ENCODE data around the gene MEIKIN.

DNA sequence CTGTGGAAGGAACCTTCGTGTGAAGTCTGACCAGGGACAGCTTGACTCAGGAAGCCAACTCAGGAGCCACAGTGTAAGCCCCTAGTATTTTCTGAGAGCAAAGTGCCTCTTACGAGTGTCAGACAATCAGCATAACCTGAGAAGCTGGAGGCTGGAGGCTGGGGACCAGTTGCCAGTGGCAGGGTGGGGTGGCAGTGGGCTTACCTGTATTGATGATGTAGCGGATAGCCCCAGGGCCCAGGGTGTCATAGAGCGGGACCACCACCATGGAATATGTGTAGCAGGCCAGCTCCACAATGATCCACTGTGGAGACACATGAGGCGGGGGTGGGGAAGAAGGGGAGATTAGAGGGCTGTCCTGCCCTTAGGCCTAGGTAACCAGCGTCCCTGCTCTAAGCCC lies 43.1 kb upstream of the MEIKIN start:
- TF ChIP-seq, protein P1, sequence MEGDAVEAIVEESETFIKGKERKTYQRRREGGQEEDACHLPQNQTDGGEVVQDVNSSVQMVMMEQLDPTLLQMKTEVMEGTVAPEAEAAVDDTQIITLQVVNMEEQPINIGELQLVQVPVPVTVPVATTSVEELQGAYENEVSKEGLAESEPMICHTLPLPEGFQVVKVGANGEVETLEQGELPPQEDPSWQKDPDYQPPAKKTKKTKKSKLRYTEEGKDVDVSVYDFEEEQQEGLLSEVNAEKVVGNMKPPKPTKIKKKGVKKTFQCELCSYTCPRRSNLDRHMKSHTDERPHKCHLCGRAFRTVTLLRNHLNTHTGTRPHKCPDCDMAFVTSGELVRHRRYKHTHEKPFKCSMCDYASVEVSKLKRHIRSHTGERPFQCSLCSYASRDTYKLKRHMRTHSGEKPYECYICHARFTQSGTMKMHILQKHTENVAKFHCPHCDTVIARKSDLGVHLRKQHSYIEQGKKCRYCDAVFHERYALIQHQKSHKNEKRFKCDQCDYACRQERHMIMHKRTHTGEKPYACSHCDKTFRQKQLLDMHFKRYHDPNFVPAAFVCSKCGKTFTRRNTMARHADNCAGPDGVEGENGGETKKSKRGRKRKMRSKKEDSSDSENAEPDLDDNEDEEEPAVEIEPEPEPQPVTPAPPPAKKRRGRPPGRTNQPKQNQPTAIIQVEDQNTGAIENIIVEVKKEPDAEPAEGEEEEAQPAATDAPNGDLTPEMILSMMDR (IDR thresholded peaks at IDR 0.05; ENCODE audit: extremely low read depth in 1 of 2, insufficient read depth in 1 of 2, low read depth in 1 of 2, low read length in 2 of 2), result no peak
- TF ChIP-seq EZH2 (IDR thresholded peaks at IDR 0.05; ENCODE audit: borderline replicate concordance, low read depth, low read length, severe bottlenecking) (no peak), POLR2A (IDR thresholded peaks at IDR 0.05; ENCODE audit: low read depth, low read length) (no peak), POLR2AphosphoS5 (IDR thresholded peaks at IDR 0.05; ENCODE audit: insufficient read depth, low read depth, low read length) (no peak), FOS (IDR thresholded peaks at IDR 0.05; ENCODE audit: borderline replicate concordance, insufficient read depth, low read length) (no peak), JUN (IDR thresholded peaks at IDR 0.05; ENCODE audit: borderline replicate concordance, insufficient read depth, insufficient read length, low read depth) (no peak)
- TF ChIP-seq, protein P2, sequence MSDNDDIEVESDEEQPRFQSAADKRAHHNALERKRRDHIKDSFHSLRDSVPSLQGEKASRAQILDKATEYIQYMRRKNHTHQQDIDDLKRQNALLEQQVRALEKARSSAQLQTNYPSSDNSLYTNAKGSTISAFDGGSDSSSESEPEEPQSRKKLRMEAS (IDR thresholded peaks at IDR 0.05; ENCODE audit: insufficient read depth, insufficient read length), result no peak

Data from endothelial cell of umbilical vein (primary cell).